HepG2 (cell line): ENCODE results near the gene SUSD6. TPM values are rescaled to one million over a fixed set of nuclear protein-coding genes. Genes with fewer than 3 reads are reported as not detected.

ENCODE experiments used
- ATAC-seq: fragments of 200-7000 bp; cut with Tn5 transposase; 3 replicates; pipeline ENCODE4 v1.9.1; 2020; ENCODE audit warnings: mild to moderate bottlenecking, moderate library complexity
- BruUV-seq: library from RNA; stranded (reverse); fragments of 400-500 nt; replicated peaks from 2 replicates; lab custom pipeline; 2021; lab: Mats Ljungman, UMichigan
- CTCF ChIA-PET: fragments of 300-600 bp; formaldehyde crosslinking; extraction: SDS; loops from one replicate; lab custom pipeline; 2021; ENCODE audit warnings: low total read pairs, inconsistent platforms, low intra/inter-chr PET ratio; lab: Yijun Ruan, JAX
- POLR2A ChIA-PET: fragments of 350-600 bp; sonication (Branson Sonifier 250); formaldehyde crosslinking; loops from one replicate; lab custom pipeline; 2020; ENCODE audit warnings: antibody characterized with exemption, inconsistent platforms; lab: Yijun Ruan, JAX
- DNase-seq: peaks from one replicate; pipeline ENCODE4 v3.0.0-alpha.2; 2015; ENCODE audit warnings: low spot score
- FAIRE-seq: peaks from 3 replicates; lab custom pipeline; 2011; peaks lifted over from hg19 to GRCh38; lab: Jason Lieb, UNC
- H2AFZ ChIP-seq: one replicate; pipeline ENCODE4 v1.6.1; 2011; ENCODE audit warnings: low read length, inconsistent platforms
- H3K27ac ChIP-seq: fragments of 300-600 bp; 3 replicates; pipeline ENCODE4 v1.8.0; 2011; ENCODE audit warnings: mixed run types, mild to moderate bottlenecking, mixed read lengths, low read length, inconsistent platforms; ENCODE audit not compliant: insufficient read depth; ENCODE audit errors: extremely low read length
- H3K27me3 ChIP-seq, 2 experiments: fragments of 200-600 bp in 1 of 2; 2 replicates in 1 of 2; 3 replicates in 1 of 2; pipeline versions ENCODE4 v1.6.0 to v1.8.0; 2011; ENCODE audit warnings: low read length in 2 of 2, mild to moderate bottlenecking in 2 of 2, moderate library complexity in 2 of 2, inconsistent platforms in 1 of 2; ENCODE audit not compliant: insufficient read depth in 2 of 2, control insufficient read depth in 1 of 2
- H3K36me3 ChIP-seq, 2 experiments: fragments of 200-600 bp in 1 of 2; replicated peaks in 1 of 2; 2 replicates in 1 of 2; 3 replicates in 1 of 2; pipeline versions ENCODE4 v1.5.1 to v1.8.0; 2011; ENCODE audit warnings: low read length in 2 of 2, inconsistent platforms in 1 of 2; ENCODE audit not compliant: insufficient read depth in 2 of 2, control insufficient read depth in 1 of 2
- H3K4me1 ChIP-seq: 2 replicates; pipeline ENCODE4 v1.5.1; 2012; ENCODE audit warnings: low read length, inconsistent platforms; ENCODE audit not compliant: insufficient read depth
- H3K4me2 ChIP-seq: 2 replicates; pipeline ENCODE4 v1.6.0; 2011; ENCODE audit warnings: low read depth, low read length, inconsistent platforms
- H3K4me3 ChIP-seq, 3 experiments: fragments of 200-600 bp in 1 of 3; sonication (generic), shearing (Covaris generic) in 1 of 3; replicated peaks in 1 of 3; 2 replicates each; pipeline ENCODE4 v1.5.1; 2011 to 2016; ENCODE audit warnings: low read length in 3 of 3, inconsistent platforms in 2 of 3, low read depth in 2 of 3, mild to moderate bottlenecking in 2 of 3, control low read depth in 1 of 3, mixed read lengths in 1 of 3; ENCODE audit not compliant: insufficient read depth in 1 of 3
- H3K79me2 ChIP-seq: one replicate; pipeline ENCODE4 v1.6.1; 2011; ENCODE audit warnings: low read length, inconsistent platforms; ENCODE audit not compliant: insufficient read depth
- H3K9ac ChIP-seq: 2 replicates; pipeline ENCODE4 v1.6.0; 2011; ENCODE audit warnings: mild to moderate bottlenecking, low read depth, low read length, inconsistent platforms; ENCODE audit not compliant: insufficient read depth
- H3K9me3 ChIP-seq: 2 replicates; pipeline ENCODE4 v1.5.1; 2012; ENCODE audit warnings: mild to moderate bottlenecking, low read length
- H4K20me1 ChIP-seq: 2 replicates; pipeline ENCODE4 v1.6.0; 2011; ENCODE audit warnings: inconsistent platforms, mild to moderate bottlenecking, low read length, moderate library complexity; ENCODE audit not compliant: insufficient read depth
- ARHGAP35 ChIP-seq: sonication (generic); formaldehyde crosslinking; IDR thresholded peaks from 2 replicates; pipeline ENCODE4 v1.9.0; 2022; ENCODE audit warnings: mild to moderate bottlenecking, inconsistent platforms, moderate library complexity, missing genetic modification reagents, borderline replicate concordance
- HOXA5 ChIP-seq: sonication (generic); formaldehyde crosslinking; IDR thresholded peaks from 2 replicates; pipeline ENCODE4 v1.4.0; 2020; ENCODE audit warnings: missing genetic modification reagents
- SKIL ChIP-seq: sonication (generic); formaldehyde crosslinking; IDR thresholded peaks from 2 replicates; pipeline ENCODE4 v1.8.0; 2022; ENCODE audit warnings: missing genetic modification reagents, mild to moderate bottlenecking, moderate library complexity, borderline replicate concordance
- ZNF335 ChIP-seq: sonication (generic); formaldehyde crosslinking; IDR thresholded peaks from 2 replicates; pipeline ENCODE4 v1.4.0; 2020; ENCODE audit warnings: missing genetic modification reagents
- ZNF503 ChIP-seq: sonication (generic); formaldehyde crosslinking; IDR thresholded peaks from 2 replicates; pipeline ENCODE4 v1.4.0; 2020; ENCODE audit warnings: missing genetic modification reagents
- ZSCAN29 ChIP-seq: sonication (generic); formaldehyde crosslinking; conservative IDR thresholded peaks from 2 replicates; pipeline ENCODE4 v1.4.0; 2020; ENCODE audit warnings: mild to moderate bottlenecking, missing genetic modification reagents
- WGBS: methylation state at CpG from one replicate; pipeline ENCODE4 v1.1.6; 2017; ENCODE audit warnings: low lambda C conversion rate; 5-methylcytosine and 5-hydroxymethylcytosine counted together
- in situ Hi-C: cut with HindIII; loops from 2 replicates; pipeline ENCODE4 v1.10.0; 2017; ENCODE audit warnings: low pct_unique_long_range_greater_than_20kb; ENCODE audit not compliant: extremely low pct_ligation_motif_present
- intact Hi-C: fragments of 100-400 bp; cut with micrococcal nuclease; formaldehyde crosslinking; loops from one replicate; pipeline ENCODE4 v1.10.0; 2022; ENCODE audit not compliant: unreplicated experiment
- polyA plus RNA-seq, 8 experiments: library from polyadenylated mRNA; depleted of rRNA in 3 of 8; stranded (reverse) in 7 of 8; unstranded in 1 of 8; fragments of >200 nt; fragmentation: Illumina TruSeq in 4 of 8; extraction: Trizol in 4 of 8; gene quantifications; 2 replicates each; pipeline versions ENCODE4 v1.2.1 to v1.2.3, GENCODE V29; 2011 to 2016; ENCODE audit warnings: low read depth in 4 of 8, missing spikeins in 1 of 8, mixed read lengths in 1 of 8; ENCODE audit not compliant: insufficient read depth in 1 of 8
- total RNA-seq, 5 experiments: library from RNA; depleted of rRNA; stranded (reverse); fragments of >200 nt; fragmentation: Illumina TruSeq; extraction: Trizol; gene quantifications; 2 replicates each; pipeline ENCODE4 v1.2.3, GENCODE V29; 2016; ENCODE audit warnings: low read depth in 1 of 5

Gene SUSD6
- total and polyA plus RNA-seq, 2 of the 13 experiments (the other 11 are each of a cell fraction or from before 2014, with no cell fraction given), result 7.2 to 7.4 TPM

- no peak for TF ChIP-seq ZNF503 (CRISPR knock-in tag)
- no peak for TF ChIP-seq ZNF335 (CRISPR knock-in tag)
- TF ChIP-seq ARHGAP35 (CRISPR knock-in tag), result no peak
Measured at GRCh38 chr14:69753860-69754259, 142.5 kb downstream of the SUSD6 start (continued).

- CTCF ChIA-PET, result no interaction called here
- Histone ChIP-seq H3K79me2 (no peaks in the 10 kb centered on the region), H3K4me3 (no peak overlapping the region), H3K9ac (no peak overlapping the region), H4K20me1 (no peaks in the 10 kb centered on the region), H3K4me2 (no peak overlapping the region), H3K27me3 (no peaks in the 10 kb centered on the region), H3K4me1 (peaks cover 63% of the 10 kb centered on the region), H2AFZ (no peak overlapping the region), H3K9me3 (no peaks in the 10 kb centered on the region), H3K36me3 (no peaks in the 10 kb centered on the region), H3K27ac (no peak overlapping the region)
- no peak for FAIRE-seq
- no peak for DNase-seq
- BruUV-seq, result no TSS peak
- in situ Hi-C loops, result no loop called here
- no peak for ATAC-seq
- TF ChIP-seq ZSCAN29 (CRISPR knock-in tag), result no peak
- no peak for TF ChIP-seq SKIL (CRISPR knock-in tag)
- no peak for TF ChIP-seq HOXA5 (CRISPR knock-in tag)
- intact Hi-C loops, result no loop called here
- 92% methylated on average over 2 of the region's 2 CpGs for WGBS
- POLR2A ChIA-PET, result interaction anchor here (0.5 to 0.8 kb wide), 2 partner anchors 54 to 56 kb away, joined by 3 read pairs; no protein-coding TSS in a partner anchor
Measured at GRCh38 chr14:69754487-69754886, 143.1 kb downstream of the SUSD6 start.
